ENCODE data around the gene RPS4Y2. TPM values are rescaled to one million over a fixed set of nuclear protein-coding genes. Genes with fewer than 3 reads are reported as not detected.

Gene RPS4Y2
- total RNA-seq, 2 experiments from 2014 or later, result not detected

GRCh38 chrY:20802659-20803058 is 46.8 kb downstream of the RPS4Y2 start:
- Histone ChIP-seq H3K4me1 (ENCODE audit: insufficient read depth, low read length) (no peaks in the 10 kb centered on the region), H3K36me3 (ENCODE audit: insufficient read depth, low read length) (no peaks in the 10 kb centered on the region), H3K4me3 (ENCODE audit: low read length) (no peak overlapping the region), H3K27ac (ENCODE audit: low read depth in 1 of 2, low read length in 2 of 2) (no peak overlapping the region), H3K27me3 (ENCODE audit: control insufficient read depth in 1 of 2, insufficient read depth in 2 of 2, low read length in 2 of 2) (no peaks in the 10 kb centered on the region), H3K9me3 (ENCODE audit: control insufficient read depth in 1 of 2, insufficient read depth in 1 of 2, low read length in 2 of 2) (no peaks in the 10 kb centered on the region)
- TF ChIP-seq CTCF (IDR thresholded peaks at IDR 0.05), result no peak
- no peak overlapping the region for H3K4me3 Mint-ChIP-seq
- CTCF ChIA-PET, result no interaction called here
- no peaks in the 10 kb centered on the region for H3K9me3 Mint-ChIP-seq
- intact Hi-C loops (cut with DNase I, micrococcal nuclease), result no loop called here
- H3K27me3 Mint-ChIP-seq, result no peaks in the 10 kb centered on the region
- H3K36me3 Mint-ChIP-seq (ENCODE audit: low read depth), result no peaks in the 10 kb centered on the region
- ATAC-seq (ENCODE audit: poor library complexity) (no peak), DNase-seq (no peak)
- peaks cover 28% of the 10 kb centered on the region for H3K4me1 Mint-ChIP-seq (ENCODE audit: low read depth)
- no peak overlapping the region for H3K27ac Mint-ChIP-seq
- POLR2A ChIA-PET, result no interaction called here

- Histone ChIP-seq H3K4me1 (ENCODE audit: insufficient read depth, low read length) (no peaks in the 10 kb centered on the region), H3K9me3 (ENCODE audit: control insufficient read depth in 1 of 2, insufficient read depth in 1 of 2, low read length in 2 of 2) (no peaks in the 10 kb centered on the region), H3K36me3 (ENCODE audit: insufficient read depth, low read length) (no peaks in the 10 kb centered on the region), H3K27ac (ENCODE audit: low read depth in 1 of 2, low read length in 2 of 2) (no peak overlapping the region), H3K4me3 (ENCODE audit: low read length) (no peak overlapping the region), H3K27me3 (ENCODE audit: control insufficient read depth in 1 of 2, insufficient read depth in 2 of 2, low read length in 2 of 2) (no peaks in the 10 kb centered on the region)
- POLR2A ChIA-PET, result no interaction called here
- Mint-ChIP-seq H3K27ac (no peak overlapping the region), H3K27me3 (no peaks in the 10 kb centered on the region), H3K9me3 (no peaks in the 10 kb centered on the region), H3K4me1 (ENCODE audit: low read depth) (peaks cover 12% of the 10 kb centered on the region), H3K4me3 (no peak overlapping the region), H3K36me3 (ENCODE audit: low read depth) (no peaks in the 10 kb centered on the region)
- ATAC-seq (ENCODE audit: poor library complexity) (no peak), DNase-seq (no peak)
- intact Hi-C loops (cut with DNase I, micrococcal nuclease), result no loop called here
- CTCF ChIA-PET, result no interaction called here
- TF ChIP-seq CTCF (IDR thresholded peaks at IDR 0.05), result no peak
Measured at GRCh38 chrY:20806243-20806642, 50.3 kb downstream of the RPS4Y2 start.

GRCh38 chrY:20813459-20813858 is 57.6 kb downstream of the RPS4Y2 start:
- no peaks in the 10 kb centered on the region for H3K36me3 Mint-ChIP-seq (ENCODE audit: low read depth)
- H3K9me3 Mint-ChIP-seq, result no peaks in the 10 kb centered on the region
- Histone ChIP-seq H3K4me3 (ENCODE audit: low read length) (no peak overlapping the region), H3K27ac (ENCODE audit: low read depth in 1 of 2, low read length in 2 of 2) (no peak overlapping the region), H3K9me3 (ENCODE audit: control insufficient read depth in 1 of 2, insufficient read depth in 1 of 2, low read length in 2 of 2) (no peaks in the 10 kb centered on the region), H3K27me3 (ENCODE audit: control insufficient read depth in 1 of 2, insufficient read depth in 2 of 2, low read length in 2 of 2) (no peaks in the 10 kb centered on the region), H3K36me3 (ENCODE audit: insufficient read depth, low read length) (no peaks in the 10 kb centered on the region), H3K4me1 (ENCODE audit: insufficient read depth, low read length) (peaks cover 15% of the 10 kb centered on the region)
- H3K4me3 Mint-ChIP-seq, result no peak overlapping the region
- peak overlapping the region; percentile 38 for H3K27ac Mint-ChIP-seq
- intact Hi-C loops (cut with DNase I, micrococcal nuclease), result no loop called here
- ATAC-seq (ENCODE audit: poor library complexity) (no peak), DNase-seq (peak in 1 of 14 experiments; percentile 57)
- ChIA-PET CTCF (no interaction called here), POLR2A (no interaction called here)
- TF ChIP-seq CTCF (IDR thresholded peaks at IDR 0.05), result no peak
- H3K27me3 Mint-ChIP-seq, result no peaks in the 10 kb centered on the region
- peaks cover 12% of the 10 kb centered on the region for H3K4me1 Mint-ChIP-seq (ENCODE audit: low read depth)
